ENCODE results near the gene ZNF736.

DNA sequence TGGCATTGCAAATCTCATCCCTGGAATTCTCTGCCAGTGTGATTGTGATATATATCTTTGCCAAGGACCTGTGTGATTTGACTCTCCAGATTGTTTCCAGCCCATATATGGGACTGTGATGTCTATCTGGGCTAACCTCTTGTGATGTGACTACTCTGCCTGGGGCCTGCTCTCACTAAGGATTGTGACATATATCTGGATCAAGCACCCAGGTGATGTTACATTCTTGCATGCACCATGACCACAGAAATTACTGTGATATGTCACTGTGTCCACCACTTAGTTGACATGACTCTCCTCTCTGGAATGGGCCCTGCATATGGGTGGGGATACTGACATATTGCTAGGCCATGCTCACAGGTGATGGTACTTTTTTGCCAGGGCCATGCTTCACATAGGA is 86.6 kb downstream of the ZNF736 start:
- TF ChIP-seq POLR2A (IDR thresholded peaks at IDR 0.05; ENCODE audit: low read depth, low read length) = no peak
- no peak for TF ChIP-seq POLR2AphosphoS5 (IDR thresholded peaks at IDR 0.05; ENCODE audit: low read depth, low read length)
